SK-N-MC (cell line): ENCODE measurements around the gene TRPM7.

Source experiments
- EZH2 ChIP-seq: fragments of 200-600 bp; sonication (generic); IDR thresholded peaks from one replicate; pipeline ENCODE4 v1.6.1; 2017; ENCODE audit warnings: antibody characterized with exemption
- FOXP2 ChIP-seq: optimal IDR thresholded peaks from 2 replicates; pipeline ENCODE3; 2011; ENCODE audit warnings: mild to moderate bottlenecking, moderate library complexity; ENCODE audit not compliant: insufficient read depth; ENCODE audit errors: extremely low read length, control extremely low read depth
- POLR2AphosphoS5 ChIP-seq: IDR thresholded peaks from 2 replicates; pipeline ENCODE4 v1.6.1; 2012; ENCODE audit warnings: mild to moderate bottlenecking, low read depth, low read length, borderline replicate concordance

DNA sequence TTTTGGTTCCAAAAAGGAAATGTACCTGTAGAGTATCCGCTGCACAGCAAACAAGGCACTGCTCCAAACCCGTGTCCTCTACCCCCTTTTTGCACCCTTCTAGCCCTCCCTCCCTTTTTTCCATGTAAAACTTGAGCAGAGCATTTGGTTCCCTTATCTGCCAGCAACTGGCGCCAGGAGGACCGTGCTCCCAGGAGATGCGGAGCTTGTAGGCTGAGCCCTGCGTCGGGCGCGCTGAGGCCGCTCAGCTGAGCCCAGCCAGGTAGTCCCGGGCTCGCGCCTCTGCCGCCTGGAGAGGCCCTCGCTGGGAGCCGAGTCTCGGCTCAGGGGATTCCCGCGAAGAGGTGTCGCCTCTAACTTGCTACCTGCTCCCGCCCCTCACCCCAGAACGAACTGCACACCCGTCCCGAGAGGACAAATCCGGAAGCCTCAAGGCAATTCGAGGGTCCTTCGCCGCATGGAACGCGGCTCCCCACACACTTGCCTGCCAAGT lies 575 bp downstream of the TRPM7 start:
- TF ChIP-seq POLR2AphosphoS5, result no peak
- TF ChIP-seq EZH2, result no peak
- TF ChIP-seq FOXP2, result no peak
